Stomach (tissue), 4 donors: ENCODE results near the gene MTA2.

ENCODE experiments used
- EP300 ChIP-seq: sonication (generic); formaldehyde crosslinking; IDR thresholded peaks from one replicate; pipeline ENCODE4 v1.6.1; 2017; ENCODE audit warnings: antibody characterized with exemption
- POLR2AphosphoS5 ChIP-seq, 3 donors: sonication (generic); formaldehyde crosslinking; IDR thresholded peaks; one replicate each; pipeline ENCODE4 v1.6.1; 2016; ENCODE audit warnings: antibody characterized with exemption in 3 of 3
- TF ChIP-seq, protein P1 (sequence below), 7 experiments: fragments of 450-650 bp in 4 of 7; fragments of 200-600 bp in 3 of 7; sonication (generic) in 3 of 7; IDR thresholded peaks; one replicate each; pipeline ENCODE4 v1.5.1; 2016 to 2019; ENCODE audit warnings: antibody characterized with exemption in 7 of 7, control low read depth in 2 of 7, mild to moderate bottlenecking in 1 of 7

GRCh38 chr11:62603776-62604299 lies 2.2 kb upstream of the MTA2 start:
- TF ChIP-seq EP300 (no peak), POLR2AphosphoS5 (IDR thresholded peaks at IDR 0.05) (no peak)
- TF ChIP-seq, protein P1, sequence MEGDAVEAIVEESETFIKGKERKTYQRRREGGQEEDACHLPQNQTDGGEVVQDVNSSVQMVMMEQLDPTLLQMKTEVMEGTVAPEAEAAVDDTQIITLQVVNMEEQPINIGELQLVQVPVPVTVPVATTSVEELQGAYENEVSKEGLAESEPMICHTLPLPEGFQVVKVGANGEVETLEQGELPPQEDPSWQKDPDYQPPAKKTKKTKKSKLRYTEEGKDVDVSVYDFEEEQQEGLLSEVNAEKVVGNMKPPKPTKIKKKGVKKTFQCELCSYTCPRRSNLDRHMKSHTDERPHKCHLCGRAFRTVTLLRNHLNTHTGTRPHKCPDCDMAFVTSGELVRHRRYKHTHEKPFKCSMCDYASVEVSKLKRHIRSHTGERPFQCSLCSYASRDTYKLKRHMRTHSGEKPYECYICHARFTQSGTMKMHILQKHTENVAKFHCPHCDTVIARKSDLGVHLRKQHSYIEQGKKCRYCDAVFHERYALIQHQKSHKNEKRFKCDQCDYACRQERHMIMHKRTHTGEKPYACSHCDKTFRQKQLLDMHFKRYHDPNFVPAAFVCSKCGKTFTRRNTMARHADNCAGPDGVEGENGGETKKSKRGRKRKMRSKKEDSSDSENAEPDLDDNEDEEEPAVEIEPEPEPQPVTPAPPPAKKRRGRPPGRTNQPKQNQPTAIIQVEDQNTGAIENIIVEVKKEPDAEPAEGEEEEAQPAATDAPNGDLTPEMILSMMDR (IDR thresholded peaks at IDR 0.05): no peak
